Activated T-cell treated with anti-CD3 and anti-CD28 coated beads, Interleukin-2, amount 50 U/mL, for 24 hours (primary cell): Measurements from ENCODE around the gene BCL3.

Experiments used
- DNase-seq: peaks from one replicate; pipeline ENCODE4 v3.0.0-alpha.2; 2020
- H3K27ac Mint-ChIP-seq: 2 replicates; pipeline ENCODE4 v1.8.0; 2020; ENCODE audit warnings: mild to moderate bottlenecking, mixed read lengths
- H3K27me3 Mint-ChIP-seq: 2 replicates; pipeline ENCODE4 v1.8.0; 2020; ENCODE audit warnings: mixed read lengths
- H3K36me3 Mint-ChIP-seq: 2 replicates; pipeline ENCODE4 v1.8.0; 2020; ENCODE audit warnings: low read depth, mixed read lengths
- H3K4me1 Mint-ChIP-seq: 2 replicates; pipeline ENCODE4 v1.8.0; 2020; ENCODE audit warnings: low read depth, mixed read lengths
- H3K4me3 Mint-ChIP-seq: 2 replicates; pipeline ENCODE4 v1.8.0; 2020; ENCODE audit warnings: mild to moderate bottlenecking, moderate library complexity, mixed read lengths
- H3K9me3 Mint-ChIP-seq: 2 replicates; pipeline ENCODE4 v1.8.0; 2020; ENCODE audit warnings: mixed read lengths

BCL3 gene

GRCh38 chr19:44744871-44745332, 3.6 kb upstream of the BCL3 start:
- peaks cover 14% of the 10 kb centered on the region for H3K36me3 Mint-ChIP-seq
- H3K27ac Mint-ChIP-seq = no peak overlapping the region
- H3K27me3 Mint-ChIP-seq = no peaks in the 10 kb centered on the region
- no peak overlapping the region for H3K4me3 Mint-ChIP-seq
- no peak for DNase-seq
- H3K9me3 Mint-ChIP-seq = no peaks in the 10 kb centered on the region
- H3K4me1 Mint-ChIP-seq = peaks cover 45% of the 10 kb centered on the region

- no peaks in the 10 kb centered on the region for H3K27me3 Mint-ChIP-seq
- H3K4me1 Mint-ChIP-seq = peaks cover 47% of the 10 kb centered on the region
- DNase-seq = no peak
- peaks cover 19% of the 10 kb centered on the region for H3K36me3 Mint-ChIP-seq
- no peak overlapping the region for H3K27ac Mint-ChIP-seq
- H3K4me3 Mint-ChIP-seq = no peak overlapping the region
- H3K9me3 Mint-ChIP-seq = no peaks in the 10 kb centered on the region
Observed at GRCh38 chr19:44745341-44745831, 3.1 kb upstream of the BCL3 start.

GRCh38 chr19:44745887-44746600, 2.5 kb upstream of the BCL3 start:
- Mint-ChIP-seq H3K27me3 (no peaks in the 10 kb centered on the region), H3K27ac (peak overlapping the region; percentile 83), H3K4me1 (peaks cover 52% of the 10 kb centered on the region), H3K4me3 (no peak overlapping the region), H3K36me3 (peaks cover 26% of the 10 kb centered on the region), H3K9me3 (no peaks in the 10 kb centered on the region)
- no peak for DNase-seq

- Mint-ChIP-seq H3K9me3 (no peaks in the 10 kb centered on the region), H3K27me3 (no peaks in the 10 kb centered on the region), H3K4me3 (peak overlapping the region; percentile 86), H3K36me3 (peaks cover 31% of the 10 kb centered on the region), H3K4me1 (peaks cover 54% of the 10 kb centered on the region), H3K27ac (peak overlapping the region; percentile 83)
- DNase-seq = no peak
Observed at GRCh38 chr19:44746616-44746945, 1.9 kb upstream of the BCL3 start.

GRCh38 chr19:44746946-44747738, 1.4 kb upstream of the BCL3 start:
- Mint-ChIP-seq H3K4me1 (peaks cover 57% of the 10 kb centered on the region), H3K27me3 (no peaks in the 10 kb centered on the region), H3K4me3 (peak overlapping the region; percentile 86), H3K27ac (peak overlapping the region; percentile 97), H3K36me3 (peaks cover 37% of the 10 kb centered on the region), H3K9me3 (no peaks in the 10 kb centered on the region)
- peak; percentile 97 for DNase-seq

- H3K27ac Mint-ChIP-seq = peak overlapping the region; percentile 97
- H3K27me3 Mint-ChIP-seq = no peaks in the 10 kb centered on the region
- H3K9me3 Mint-ChIP-seq = no peaks in the 10 kb centered on the region
- H3K36me3 Mint-ChIP-seq = peaks cover 44% of the 10 kb centered on the region
- H3K4me3 Mint-ChIP-seq = peak overlapping the region; percentile 86
- peak; percentile 78 for DNase-seq
- H3K4me1 Mint-ChIP-seq = peaks cover 58% of the 10 kb centered on the region
Observed at GRCh38 chr19:44747739-44748425, 626 bp upstream of the BCL3 start.

GRCh38 chr19:44749292-44749691, 784 bp downstream of the BCL3 start:
- peaks cover 55% of the 10 kb centered on the region for H3K36me3 Mint-ChIP-seq
- peaks cover 60% of the 10 kb centered on the region for H3K4me1 Mint-ChIP-seq
- H3K27me3 Mint-ChIP-seq = no peaks in the 10 kb centered on the region
- DNase-seq = no peak
- H3K9me3 Mint-ChIP-seq = no peaks in the 10 kb centered on the region
- peak overlapping the region; percentile 93 for H3K4me3 Mint-ChIP-seq
- H3K27ac Mint-ChIP-seq = peak overlapping the region; percentile 90

GRCh38 chr19:44749994-44750393, 1.5 kb downstream of the BCL3 start:
- DNase-seq = no peak
- Mint-ChIP-seq H3K27me3 (no peaks in the 10 kb centered on the region), H3K27ac (peak overlapping the region; percentile 90), H3K4me3 (peak overlapping the region; percentile 93), H3K4me1 (peaks cover 63% of the 10 kb centered on the region), H3K36me3 (peaks cover 61% of the 10 kb centered on the region), H3K9me3 (no peaks in the 10 kb centered on the region)

GRCh38 chr19:44752123-44752815, 3.8 kb downstream of the BCL3 start:
- Mint-ChIP-seq H3K36me3 (peaks cover 84% of the 10 kb centered on the region), H3K27me3 (no peaks in the 10 kb centered on the region), H3K4me1 (peaks cover 58% of the 10 kb centered on the region), H3K9me3 (no peaks in the 10 kb centered on the region), H3K27ac (peak overlapping the region; percentile 98), H3K4me3 (peak overlapping the region; percentile 93)
- DNase-seq = no peak

GRCh38 chr19:44752816-44753625, 4.5 kb downstream of the BCL3 start:
- Mint-ChIP-seq H3K9me3 (no peaks in the 10 kb centered on the region), H3K4me1 (peaks cover 60% of the 10 kb centered on the region), H3K27ac (peak overlapping the region; percentile 98), H3K27me3 (no peaks in the 10 kb centered on the region), H3K36me3 (peaks cover 89% of the 10 kb centered on the region), H3K4me3 (peak overlapping the region; percentile 93)
- peak; percentile 93 for DNase-seq

GRCh38 chr19:44753626-44753931, 5.1 kb downstream of the BCL3 start:
- Mint-ChIP-seq H3K9me3 (no peaks in the 10 kb centered on the region), H3K4me1 (peaks cover 64% of the 10 kb centered on the region), H3K27me3 (no peaks in the 10 kb centered on the region), H3K36me3 (peaks cover 93% of the 10 kb centered on the region), H3K27ac (peak overlapping the region; percentile 98), H3K4me3 (peak overlapping the region; percentile 93)
- DNase-seq = no peak

- Mint-ChIP-seq H3K36me3 (peaks cover 92% of the 10 kb centered on the region), H3K4me3 (peak overlapping the region; percentile 93), H3K9me3 (no peaks in the 10 kb centered on the region), H3K27me3 (no peaks in the 10 kb centered on the region), H3K4me1 (peaks cover 66% of the 10 kb centered on the region), H3K27ac (peak overlapping the region; percentile 98)
- peak; percentile 86 for DNase-seq
Observed at GRCh38 chr19:44753932-44754749, 5.6 kb downstream of the BCL3 start.

GRCh38 chr19:44754750-44755080, 6.2 kb downstream of the BCL3 start:
- H3K27ac Mint-ChIP-seq = peak overlapping the region; percentile 98
- H3K4me1 Mint-ChIP-seq = peaks cover 63% of the 10 kb centered on the region
- no peak for DNase-seq
- H3K27me3 Mint-ChIP-seq = no peaks in the 10 kb centered on the region
- H3K9me3 Mint-ChIP-seq = no peaks in the 10 kb centered on the region
- H3K36me3 Mint-ChIP-seq = peaks cover 89% of the 10 kb centered on the region
- H3K4me3 Mint-ChIP-seq = peak overlapping the region; percentile 93
